ENCODE measurements around the gene DIS3L2.

GRCh38 chr2:232038881-232039485 is 77.5 kb downstream of the DIS3L2 start:
- TF ChIP-seq CTCF (IDR thresholded peaks at IDR 0.05; ENCODE audit: low read length) = no peak
- TF ChIP-seq EZH2 (IDR thresholded peaks at IDR 0.05; ENCODE audit: borderline replicate concordance, low read length) = no peak

Measured in OCI-LY1 (cell line).